ENCODE data around the gene CD2BP2. TPM values are rescaled to one million over a fixed set of nuclear protein-coding genes. Genes with fewer than 3 reads are reported as not detected.

CD2BP2 gene
- total RNA-seq, 1 donor from 2014 or later = 15.1 TPM

GRCh38 chr16:30372038-30372712 is 17.1 kb upstream of the CD2BP2 start:
- H3K4me3 ChIP-seq = no peak overlapping the region
- intact Hi-C loops (cut with DNase I) = loop anchor here (10.0 kb wide), 2 partner anchors 277 to 557 kb away; partner anchors contain the start of genes PAGR1, PRRT2, TBX6 and YPEL3

GRCh38 chr16:30371248-30371816 is 16.2 kb upstream of the CD2BP2 start:
- Histone ChIP-seq H3K9me3 (no peaks in the 10 kb centered on the region), H3K27me3 (no peaks in the 10 kb centered on the region), H3K36me3 (peaks cover 0 to 3% of the 10 kb centered on the region in 2 donors), H3K4me1 (peaks cover 13 to 23% of the 10 kb centered on the region in 2 donors), H3K27ac (peak overlapping the region; percentile 85 to 88), H3K4me3 (peak overlapping the region; percentile 43 to 63)
- intact Hi-C loops (cut with DNase I) = loop anchor here (2.0 to 10.0 kb wide), 6 partner anchors 35 to 557 kb away; partner anchors contain the start of genes ALDOA, FBRS, PAGR1 and PRRT2
- DNase-seq (ENCODE audit: low spot score in 2 of 2) = peak in 1 of 2 donors; percentile 63
- TF ChIP-seq CTCF (IDR thresholded peaks at IDR 0.05) = no peak

More at GRCh38 chr16:30372038-30372712, 17.1 kb upstream of the CD2BP2 start:
- H3K36me3 ChIP-seq = no peaks in the 10 kb centered on the region
- H3K9me3 ChIP-seq = no peaks in the 10 kb centered on the region
- H3K27me3 ChIP-seq = no peaks in the 10 kb centered on the region
- DNase-seq (ENCODE audit: low spot score in 2 of 2) = no peak
- no peak overlapping the region for H3K27ac ChIP-seq
- peaks cover 13 to 16% of the 10 kb centered on the region in 2 donors for H3K4me1 ChIP-seq
- no peak for TF ChIP-seq CTCF (IDR thresholded peaks at IDR 0.05)

- peak within 1 kb of the TSS; percentile 85 to 88 for H3K27ac ChIP-seq
- intact Hi-C loops (cut with DNase I) = loop anchor here (1.0 to 10.0 kb wide), 9 partner anchors 8 to 556 kb away; partner anchors contain the start of genes ALDOA, CD2BP2, FBRS and PAGR1
- H3K27me3 ChIP-seq = no peaks in the 10 kb centered on the region
- peaks cover 2 to 3% of the 10 kb centered on the region in 2 donors for H3K36me3 ChIP-seq
- peaks cover 13 to 26% of the 10 kb centered on the region in 2 donors for H3K4me1 ChIP-seq
- peak; percentile 99 to 100 for DNase-seq (ENCODE audit: low spot score in 2 of 2)
- H3K9me3 ChIP-seq = no peaks in the 10 kb centered on the region
- H3K4me3 ChIP-seq = peak within 1 kb of the TSS; percentile 78 to 82
- no peak for TF ChIP-seq CTCF (IDR thresholded peaks at IDR 0.05)
These were observed 15.5 kb upstream of the CD2BP2 start, which contains the start of gene TBC1D10B for GRCh38 chr16:30370456-30371247. Gene TBC1D10B, minus strand, starts transcription at chr16:30370494. Its CDS starts 311 bp downstream, at chr16:30370183.

- intact Hi-C loops (cut with DNase I) = loop anchor here (1.0 to 10.0 kb wide), 9 partner anchors 8 to 555 kb away; partner anchors contain the start of genes ALDOA, CD2BP2, FBRS and PAGR1
- no peaks in the 10 kb centered on the region for H3K27me3 ChIP-seq
- no peak for DNase-seq (ENCODE audit: low spot score in 2 of 2)
These were observed 14.9 kb upstream of the CD2BP2 start for GRCh38 chr16:30369938-30370455.

More at GRCh38 chr16:30369938-30370455, 14.9 kb upstream of the CD2BP2 start:
- Histone ChIP-seq H3K9me3 (no peaks in the 10 kb centered on the region), H3K27ac (peak overlapping the region; percentile 58 to 69), H3K36me3 (peaks cover 8 to 9% of the 10 kb centered on the region in 2 donors), H3K4me1 (peaks cover 13 to 26% of the 10 kb centered on the region in 2 donors), H3K4me3 (peak overlapping the region; percentile 78 to 82)
- TF ChIP-seq CTCF (IDR thresholded peaks at IDR 0.05) = peak in 1 of 3 experiments; percentile 45

All from ascending aorta (tissue), 2 donors.